Activated naive CD4-positive, alpha-beta T cell treated with anti-CD3 and anti-CD28 coated beads, Interleukin-2, amount 50 U/mL, for 24 hours (primary cell): ENCODE data around the gene TGFBR3L.
A peak's percentile ranks its signal among the peaks of the same experiment; 100 is the strongest.

ENCODE experiments used
- H3K27ac Mint-ChIP-seq: one replicate; pipeline ENCODE4 v1.8.0; 2021; ENCODE audit warnings: mild to moderate bottlenecking, mixed read lengths
- H3K27me3 Mint-ChIP-seq: one replicate; pipeline ENCODE4 v1.8.0; 2021; ENCODE audit warnings: mixed read lengths
- H3K36me3 Mint-ChIP-seq: one replicate; pipeline ENCODE4 v1.8.0; 2021; ENCODE audit warnings: mixed read lengths
- H3K4me1 Mint-ChIP-seq: one replicate; pipeline ENCODE4 v1.8.0; 2021; ENCODE audit warnings: mixed read lengths
- H3K4me3 Mint-ChIP-seq: one replicate; pipeline ENCODE4 v1.8.0; 2021; ENCODE audit warnings: mild to moderate bottlenecking, mixed read lengths
- H3K9me3 Mint-ChIP-seq: one replicate; pipeline ENCODE4 v1.8.0; 2021; ENCODE audit warnings: mixed read lengths

The TGFBR3L gene

GRCh38 chr19:7908078-7908699 lies 6.4 kb upstream of the TGFBR3L start:
- Mint-ChIP-seq H3K36me3 (peaks cover 17% of the 10 kb centered on the region), H3K27ac (no peak overlapping the region), H3K4me1 (peaks cover 21% of the 10 kb centered on the region), H3K4me3 (no peak overlapping the region), H3K9me3 (no peaks in the 10 kb centered on the region), H3K27me3 (no peaks in the 10 kb centered on the region)

- H3K36me3 Mint-ChIP-seq, result peaks cover 17% of the 10 kb centered on the region
- peaks cover 21% of the 10 kb centered on the region for H3K4me1 Mint-ChIP-seq
- no peak overlapping the region for H3K27ac Mint-ChIP-seq
- no peak overlapping the region for H3K4me3 Mint-ChIP-seq
- H3K9me3 Mint-ChIP-seq, result no peaks in the 10 kb centered on the region
- no peaks in the 10 kb centered on the region for H3K27me3 Mint-ChIP-seq
Observed at GRCh38 chr19:7908742-7909461, 5.7 kb upstream of the TGFBR3L start.

- H3K9me3 Mint-ChIP-seq, result no peaks in the 10 kb centered on the region
- H3K4me1 Mint-ChIP-seq, result peaks cover 20% of the 10 kb centered on the region
- H3K27me3 Mint-ChIP-seq, result no peaks in the 10 kb centered on the region
- no peak overlapping the region for H3K27ac Mint-ChIP-seq
- no peak overlapping the region for H3K4me3 Mint-ChIP-seq
- peaks cover 17% of the 10 kb centered on the region for H3K36me3 Mint-ChIP-seq
Observed at GRCh38 chr19:7909471-7910067, 5.1 kb upstream of the TGFBR3L start.

- H3K9me3 Mint-ChIP-seq, result no peaks in the 10 kb centered on the region
- peaks cover 4% of the 10 kb centered on the region for H3K27me3 Mint-ChIP-seq
- H3K36me3 Mint-ChIP-seq, result peaks cover 16% of the 10 kb centered on the region
- H3K4me3 Mint-ChIP-seq, result no peak overlapping the region
- peaks cover 14% of the 10 kb centered on the region for H3K4me1 Mint-ChIP-seq
- H3K27ac Mint-ChIP-seq, result no peak overlapping the region
Observed at GRCh38 chr19:7910321-7911161, 4.1 kb upstream of the TGFBR3L start.

GRCh38 chr19:7911508-7912143 lies 3.0 kb upstream of the TGFBR3L start:
- H3K27me3 Mint-ChIP-seq, result peaks cover 8% of the 10 kb centered on the region
- H3K9me3 Mint-ChIP-seq, result no peaks in the 10 kb centered on the region
- peaks cover 12% of the 10 kb centered on the region for H3K4me1 Mint-ChIP-seq
- peaks cover 15% of the 10 kb centered on the region for H3K36me3 Mint-ChIP-seq
- H3K4me3 Mint-ChIP-seq, result no peak overlapping the region
- H3K27ac Mint-ChIP-seq, result no peak overlapping the region

GRCh38 chr19:7912144-7912696 lies 2.4 kb upstream of the TGFBR3L start:
- Mint-ChIP-seq H3K9me3 (no peaks in the 10 kb centered on the region), H3K27ac (no peak overlapping the region), H3K4me1 (peaks cover 11% of the 10 kb centered on the region), H3K4me3 (no peak overlapping the region), H3K36me3 (peaks cover 15% of the 10 kb centered on the region), H3K27me3 (peaks cover 8% of the 10 kb centered on the region)

- Mint-ChIP-seq H3K9me3 (no peaks in the 10 kb centered on the region), H3K27me3 (peaks cover 10% of the 10 kb centered on the region), H3K36me3 (peaks cover 15% of the 10 kb centered on the region), H3K27ac (no peak overlapping the region), H3K4me3 (no peak overlapping the region), H3K4me1 (peaks cover 9% of the 10 kb centered on the region)
Observed at GRCh38 chr19:7912697-7913564, 1.7 kb upstream of the TGFBR3L start.

GRCh38 chr19:7913652-7914051 lies 978 bp upstream of the TGFBR3L start:
- Mint-ChIP-seq H3K36me3 (peaks cover 15% of the 10 kb centered on the region), H3K27ac (no peak overlapping the region), H3K9me3 (no peaks in the 10 kb centered on the region), H3K4me1 (peaks cover 14% of the 10 kb centered on the region), H3K4me3 (no peak overlapping the region), H3K27me3 (peaks cover 13% of the 10 kb centered on the region)

- Mint-ChIP-seq H3K9me3 (no peaks in the 10 kb centered on the region), H3K27ac (no peak overlapping the region), H3K4me1 (peaks cover 14% of the 10 kb centered on the region), H3K27me3 (peaks cover 13% of the 10 kb centered on the region), H3K4me3 (no peak overlapping the region), H3K36me3 (peaks cover 15% of the 10 kb centered on the region)
Observed at GRCh38 chr19:7914099-7914498, 531 bp upstream of the TGFBR3L start.

- Mint-ChIP-seq H3K4me1 (peaks cover 22% of the 10 kb centered on the region), H3K4me3 (peak overlapping the region; percentile 57), H3K9me3 (no peaks in the 10 kb centered on the region), H3K27ac (no peak overlapping the region), H3K27me3 (peaks cover 16% of the 10 kb centered on the region), H3K36me3 (peaks cover 12% of the 10 kb centered on the region)
Observed at GRCh38 chr19:7915250-7916102, 846 bp downstream of the TGFBR3L start.

- H3K27ac Mint-ChIP-seq, result no peak overlapping the region
- peak overlapping the region; percentile 57 for H3K4me3 Mint-ChIP-seq
- peaks cover 16% of the 10 kb centered on the region for H3K27me3 Mint-ChIP-seq
- H3K9me3 Mint-ChIP-seq, result no peaks in the 10 kb centered on the region
- H3K36me3 Mint-ChIP-seq, result peaks cover 8% of the 10 kb centered on the region
- peaks cover 29% of the 10 kb centered on the region for H3K4me1 Mint-ChIP-seq
Observed at GRCh38 chr19:7916103-7916954, 1.7 kb downstream of the TGFBR3L start.

GRCh38 chr19:7916955-7917266 lies 2.3 kb downstream of the TGFBR3L start:
- Mint-ChIP-seq H3K27me3 (peaks cover 16% of the 10 kb centered on the region), H3K4me1 (peaks cover 31% of the 10 kb centered on the region), H3K9me3 (no peaks in the 10 kb centered on the region), H3K27ac (no peak overlapping the region), H3K4me3 (peak overlapping the region; percentile 79), H3K36me3 (peaks cover 6% of the 10 kb centered on the region)
